GM12891 (cell line): Measurements from ENCODE around the gene PDZD11.

Source experiments
- POLR2A ChIP-seq: IDR thresholded peaks from 2 replicates; pipeline ENCODE4 v1.6.1; 2011; ENCODE audit warnings: low read depth, low read length, control low read depth
- POLR2AphosphoS5 ChIP-seq: IDR thresholded peaks from 2 replicates; pipeline ENCODE4 v1.6.1; 2011; ENCODE audit warnings: low read depth, low read length, control low read depth
- TAF1 ChIP-seq: IDR thresholded peaks from 2 replicates; pipeline ENCODE4 v1.6.1; 2011; ENCODE audit warnings: low read depth, low read length, control low read depth

- no peak for TF ChIP-seq POLR2A
- no peak for TF ChIP-seq POLR2AphosphoS5
- TF ChIP-seq TAF1: no peak
Observed at GRCh38 chrX:70289168-70289792, 447 bp downstream of the PDZD11 start.
